ENCODE data around the gene LGALS12.

- TF ChIP-seq EP300 (IDR thresholded peaks at IDR 0.05), result no peak
- TF ChIP-seq CTCF (IDR thresholded peaks at IDR 0.05), result no peak
- TF ChIP-seq POLR2A (IDR thresholded peaks at IDR 0.05; ENCODE audit: low read length), result no peak
- no peak for TF ChIP-seq CHD2 (IDR thresholded peaks at IDR 0.05; ENCODE audit: low read length, partially characterized antibody)
- TF ChIP-seq RFX5 (IDR thresholded peaks at IDR 0.05), result no peak
- no peak for TF ChIP-seq RAD21 (conservative IDR thresholded peaks at IDR 0.05 in 1 of 2, IDR thresholded peaks at IDR 0.05 in 1 of 2)
- TF ChIP-seq, protein P1, sequence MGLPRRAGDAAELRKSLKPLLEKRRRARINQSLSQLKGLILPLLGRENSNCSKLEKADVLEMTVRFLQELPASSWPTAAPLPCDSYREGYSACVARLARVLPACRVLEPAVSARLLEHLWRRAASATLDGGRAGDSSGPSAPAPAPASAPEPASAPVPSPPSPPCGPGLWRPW (IDR thresholded peaks at IDR 0.05), result no peak
- no peak for TF ChIP-seq USF2 (IDR thresholded peaks at IDR 0.05)
- TF ChIP-seq SREBF2 (IDR thresholded peaks at IDR 0.05), result no peak
- TF ChIP-seq PHF8 (IDR thresholded peaks at IDR 0.05; ENCODE audit: borderline replicate concordance, low read depth), result no peak
- TF ChIP-seq TP53 (CRISPR knock-in tag; IDR thresholded peaks at IDR 0.05), result no peak
- TF ChIP-seq MAZ (IDR thresholded peaks at IDR 0.05; ENCODE audit: borderline replicate concordance, low read depth, low read length), result no peak
Measured at GRCh38 chr11:63516109-63516508, 10.2 kb downstream of the LGALS12 start.
